Vagina (tissue), 2 donors: Measurements from ENCODE around the gene SLC39A11. TPM values are rescaled to one million over a fixed set of nuclear protein-coding genes. Genes with fewer than 3 reads are reported as not detected.

Source experiments
- DNase-seq, 2 donors: peaks; one replicate each; pipeline ENCODE4 v3.0.0-alpha.2; 2017; ENCODE audit errors: extremely low spot score in 2 of 2
- H3K27ac ChIP-seq: fragments of 200-600 bp; sonication (generic); one replicate; pipeline ENCODE4 v1.5.1; 2019
- H3K27me3 ChIP-seq: fragments of 200-600 bp; sonication (generic); one replicate; pipeline ENCODE4 v1.5.1; 2019
- H3K36me3 ChIP-seq, 2 donors: fragments of 200-600 bp; sonication (generic); one replicate each; pipeline ENCODE4 v1.5.1; 2017 to 2019
- H3K4me1 ChIP-seq: fragments of 200-600 bp; sonication (generic); one replicate; pipeline ENCODE4 v1.5.1; 2019
- H3K4me3 ChIP-seq, 2 donors: fragments of 200-600 bp; sonication (generic); 1 replicate in 1 of 2; 2 replicates in 1 of 2; pipeline ENCODE4 v1.5.1; 2016 to 2019
- H3K9me3 ChIP-seq: fragments of 200-600 bp; sonication (generic); one replicate; pipeline ENCODE4 v1.5.1; 2019
- CTCF ChIP-seq, 3 experiments: fragments of 450-650 bp in 2 of 3; fragments of 200-600 bp in 1 of 3; sonication (generic) in 1 of 3; IDR thresholded peaks; one replicate each; pipeline ENCODE4 v1.5.1; 2017 to 2019; ENCODE audit warnings: antibody characterized with exemption in 3 of 3, mild to moderate bottlenecking in 2 of 3, moderate library complexity in 2 of 3
- POLR2A ChIP-seq, 2 donors: fragments of 450-650 bp; IDR thresholded peaks; one replicate each; pipeline ENCODE4 v1.6.1; 2017; ENCODE audit warnings: antibody characterized with exemption in 2 of 2, mild to moderate bottlenecking in 2 of 2, moderate library complexity in 2 of 2
- POLR2AphosphoS5 ChIP-seq, 2 donors: sonication (generic); formaldehyde crosslinking; IDR thresholded peaks; one replicate each; pipeline ENCODE4 v1.9.0; 2017; ENCODE audit warnings: antibody characterized with exemption in 2 of 2, mild to moderate bottlenecking in 2 of 2, low read depth in 1 of 2; ENCODE audit not compliant: insufficient read depth in 1 of 2
- intact Hi-C: fragments of 100-400 bp; cut with DNase I; formaldehyde crosslinking; loops from one replicate; pipeline ENCODE4 v1.15.1; 2023
- total RNA-seq: library from RNA; depleted of rRNA; stranded (reverse); fragments of >200 nt; gene quantifications from one replicate; pipeline ENCODE4 v1.2.3, GENCODE V29; 2016

Gene SLC39A11
- total RNA-seq, 1 donor from 2014 or later = 22.6 TPM

- no peaks in the 10 kb centered on the region for H3K27me3 ChIP-seq
- intact Hi-C loops = no loop called here
- no peaks in the 10 kb centered on the region for H3K9me3 ChIP-seq
- H3K27ac ChIP-seq = no peak overlapping the region
- no peaks in the 10 kb centered on the region for H3K4me1 ChIP-seq
- no peak for TF ChIP-seq POLR2AphosphoS5 (IDR thresholded peaks at IDR 0.05; ENCODE audit: insufficient read depth in 1 of 2, low read depth in 1 of 2)
- no peak overlapping the region for H3K4me3 ChIP-seq
- no peaks in the 10 kb centered on the region for H3K36me3 ChIP-seq
- DNase-seq = no peak
Observed at GRCh38 chr17:72838068-72838467, 254.4 kb downstream of the SLC39A11 start.

- no peaks in the 10 kb centered on the region for H3K4me1 ChIP-seq
- H3K9me3 ChIP-seq = no peaks in the 10 kb centered on the region
- H3K4me3 ChIP-seq = no peak overlapping the region
- no peak for DNase-seq
- TF ChIP-seq CTCF (IDR thresholded peaks at IDR 0.05) (no peak), POLR2A (IDR thresholded peaks at IDR 0.05) (no peak), POLR2AphosphoS5 (IDR thresholded peaks at IDR 0.05; ENCODE audit: insufficient read depth in 1 of 2, low read depth in 1 of 2) (no peak)
- intact Hi-C loops = no loop called here
- no peaks in the 10 kb centered on the region for H3K36me3 ChIP-seq
- H3K27ac ChIP-seq = no peak overlapping the region
- H3K27me3 ChIP-seq = no peaks in the 10 kb centered on the region
Observed at GRCh38 chr17:72837335-72837734, 255.2 kb downstream of the SLC39A11 start.

GRCh38 chr17:72833128-72833765, 259.2 kb downstream of the SLC39A11 start:
- no peaks in the 10 kb centered on the region for H3K27me3 ChIP-seq
- H3K4me1 ChIP-seq = no peaks in the 10 kb centered on the region
- no peaks in the 10 kb centered on the region for H3K36me3 ChIP-seq
- DNase-seq = no peak
- intact Hi-C loops = no loop called here
- no peak for TF ChIP-seq POLR2A (IDR thresholded peaks at IDR 0.05)
- no peak for TF ChIP-seq CTCF (IDR thresholded peaks at IDR 0.05)
- TF ChIP-seq POLR2AphosphoS5 (IDR thresholded peaks at IDR 0.05; ENCODE audit: insufficient read depth in 1 of 2, low read depth in 1 of 2) = no peak
- no peak overlapping the region for H3K27ac ChIP-seq
- no peak overlapping the region for H3K4me3 ChIP-seq
- no peaks in the 10 kb centered on the region for H3K9me3 ChIP-seq

GRCh38 chr17:72832306-72832705, 260.2 kb downstream of the SLC39A11 start:
- TF ChIP-seq CTCF (IDR thresholded peaks at IDR 0.05) = no peak
- TF ChIP-seq POLR2A (IDR thresholded peaks at IDR 0.05) = no peak
- no peak for TF ChIP-seq POLR2AphosphoS5 (IDR thresholded peaks at IDR 0.05; ENCODE audit: insufficient read depth in 1 of 2, low read depth in 1 of 2)
- Histone ChIP-seq H3K36me3 (no peaks in the 10 kb centered on the region), H3K9me3 (no peaks in the 10 kb centered on the region), H3K27ac (no peak overlapping the region), H3K4me1 (no peaks in the 10 kb centered on the region), H3K4me3 (no peak overlapping the region), H3K27me3 (no peaks in the 10 kb centered on the region)
- intact Hi-C loops = no loop called here
- DNase-seq = no peak

- H3K4me3 ChIP-seq = no peak overlapping the region
- H3K4me1 ChIP-seq = no peaks in the 10 kb centered on the region
- H3K36me3 ChIP-seq = peaks cover 0 to 8% of the 10 kb centered on the region in 2 donors
- H3K27me3 ChIP-seq = no peaks in the 10 kb centered on the region
- intact Hi-C loops = no loop called here
- DNase-seq = no peak
- H3K9me3 ChIP-seq = peaks cover 7% of the 10 kb centered on the region
- H3K27ac ChIP-seq = no peak overlapping the region
- TF ChIP-seq CTCF (IDR thresholded peaks at IDR 0.05) (no peak), POLR2A (IDR thresholded peaks at IDR 0.05) (no peak), POLR2AphosphoS5 (IDR thresholded peaks at IDR 0.05; ENCODE audit: insufficient read depth in 1 of 2, low read depth in 1 of 2) (no peak)
Observed at GRCh38 chr17:72829883-72830282, 262.6 kb downstream of the SLC39A11 start.
